Activated CD4-positive, alpha-beta T cell treated with anti-CD3 and anti-CD28 coated beads for 4 hours (primary cell): ENCODE results near the gene GGT1.
"Not testable (repeated sequence)": the region's sequence is repeated elsewhere in the genome, so short reads cannot be mapped to it uniquely, and the experiment has no call there.

Experiments
- DNase-seq, 2 donors: peaks; one replicate each; pipeline ENCODE4 v3.0.0-alpha.2; 2020

Gene GGT1

DNA sequence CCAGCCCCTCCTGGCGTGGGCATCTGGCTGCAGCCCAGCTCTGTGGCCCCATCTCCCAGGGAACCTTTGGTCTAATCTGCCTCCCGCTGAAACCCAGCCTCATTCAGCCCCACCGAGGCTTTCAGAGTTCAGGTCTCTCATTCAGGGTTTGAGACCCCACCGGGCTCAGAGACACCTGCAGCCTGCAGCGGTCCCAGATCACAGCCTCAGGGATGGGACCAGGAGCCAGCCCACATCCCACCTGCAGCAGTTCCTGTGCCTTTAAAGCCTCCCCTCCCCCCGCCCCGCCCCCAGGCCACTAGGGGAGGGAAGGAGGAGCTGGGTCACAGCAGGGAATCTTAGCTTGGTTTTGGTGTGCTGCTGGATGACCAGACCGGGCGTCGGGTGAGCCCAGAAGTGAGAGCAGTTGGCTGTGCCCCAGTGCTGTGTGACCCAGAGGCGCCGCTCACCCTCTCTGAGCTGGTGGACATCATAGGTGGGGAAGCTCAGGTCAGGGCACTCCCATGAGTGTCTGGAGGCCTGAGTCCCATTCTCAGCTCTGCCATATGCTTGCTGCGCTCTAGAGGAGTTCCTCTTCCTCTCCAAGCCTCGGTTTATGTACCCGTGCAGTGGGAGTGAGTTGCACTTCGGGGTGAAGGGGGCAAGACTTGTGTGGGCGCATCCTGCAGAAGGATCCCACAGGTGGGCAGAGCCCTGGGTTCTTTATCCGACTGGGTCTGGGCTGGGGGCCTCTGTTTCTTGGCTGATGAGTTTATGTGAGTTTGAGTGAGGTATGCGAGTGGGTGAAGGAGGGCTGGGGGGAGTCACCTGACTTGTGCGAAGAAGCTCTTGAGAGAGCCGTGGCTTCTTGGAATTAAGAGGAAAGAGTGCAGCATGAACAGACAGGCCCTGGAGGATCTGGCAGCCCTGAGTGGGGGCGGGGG is at the start of gene GGT1:
Gene GGT1 (plus strand): TSS at position 347 of the 923 bp plus-strand sequence. CDS start 7,889 bp downstream, outside the sequence.
- DNase-seq, result not testable (repeated sequence)

- peak in 1 of 2 donors; percentile 6 for DNase-seq
These were observed 49.2 kb upstream of the GGT1 start for GRCh38 chr22:24553597-24554312.

GRCh38 chr22:24554313-24555164 is 48.5 kb upstream of the GGT1 start, which contains the start of gene GUCD1:
Gene GUCD1 (minus strand): TSS chr22:24555138. CDS start chr22:24554991, 147 bp downstream.
- DNase-seq, result peak; percentile 24 to 28

GRCh38 chr22:24555165-24556039 is 47.6 kb upstream of the GGT1 start, which contains the start of gene SNRPD3:
Gene SNRPD3 (plus strand): TSS chr22:24555999. CDS start chr22:24557675, 1,676 bp downstream.
- DNase-seq, result peak; percentile 99 to 100

DNA sequence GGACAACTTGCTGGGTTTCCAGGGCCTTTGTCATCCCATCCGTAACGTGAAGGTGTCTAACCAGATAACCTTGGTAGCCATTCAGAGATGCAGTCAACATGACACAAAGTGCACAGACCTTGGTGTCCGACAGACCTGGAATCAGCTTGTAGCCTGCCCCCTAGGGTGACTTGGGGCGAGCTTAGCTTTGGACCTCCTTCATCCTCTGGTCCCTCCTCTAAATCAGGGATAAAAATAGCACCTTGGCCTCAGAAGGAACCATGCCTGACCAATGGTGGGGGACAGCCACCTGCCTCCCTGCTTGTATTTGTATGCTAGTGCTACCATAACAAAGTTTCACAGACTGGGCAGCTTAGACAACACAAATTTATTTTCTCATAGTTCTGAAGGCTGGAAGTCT is 43.5 kb upstream of the GGT1 start:
- DNase-seq, result no peak

- DNase-seq, result no peak
These were observed 39.7 kb upstream of the GGT1 start for GRCh38 chr22:24563246-24563645.

GRCh38 chr22:24564376-24565058 is 38.5 kb upstream of the GGT1 start:
- DNase-seq, result no peak

- DNase-seq, result no peak
These were observed 37.9 kb upstream of the GGT1 start for GRCh38 chr22:24565077-24565476.

DNA sequence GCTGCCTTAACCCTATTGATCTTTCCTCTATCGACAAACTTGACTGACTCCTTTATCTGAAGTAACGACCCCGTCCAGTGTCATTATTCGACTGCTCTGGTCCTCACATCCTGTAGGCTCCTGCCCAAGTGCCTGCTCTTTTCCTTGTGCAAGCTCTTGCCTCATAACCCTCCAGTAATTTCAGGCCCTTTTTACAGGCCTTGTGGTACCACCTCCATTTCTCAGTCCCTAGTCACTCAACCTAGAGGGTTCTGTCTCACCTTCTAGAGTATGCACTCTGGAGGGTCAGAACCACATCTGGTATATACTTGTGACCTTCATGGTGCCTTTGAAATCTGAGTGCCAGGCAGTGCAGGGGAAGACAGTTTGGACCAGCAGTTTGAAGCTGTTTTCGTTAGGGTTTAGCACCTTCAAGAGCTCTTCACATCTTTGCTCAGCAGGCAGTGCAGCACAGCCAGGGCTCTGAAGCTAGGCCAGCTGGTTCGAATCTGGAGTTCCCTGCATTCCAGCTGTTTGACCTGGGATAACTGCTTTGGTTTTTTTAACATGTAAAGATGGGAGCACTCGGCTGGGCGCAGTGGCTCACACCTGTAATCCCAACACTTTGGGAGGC is 36.0 kb upstream of the GGT1 start:
- DNase-seq, result no peak

DNA sequence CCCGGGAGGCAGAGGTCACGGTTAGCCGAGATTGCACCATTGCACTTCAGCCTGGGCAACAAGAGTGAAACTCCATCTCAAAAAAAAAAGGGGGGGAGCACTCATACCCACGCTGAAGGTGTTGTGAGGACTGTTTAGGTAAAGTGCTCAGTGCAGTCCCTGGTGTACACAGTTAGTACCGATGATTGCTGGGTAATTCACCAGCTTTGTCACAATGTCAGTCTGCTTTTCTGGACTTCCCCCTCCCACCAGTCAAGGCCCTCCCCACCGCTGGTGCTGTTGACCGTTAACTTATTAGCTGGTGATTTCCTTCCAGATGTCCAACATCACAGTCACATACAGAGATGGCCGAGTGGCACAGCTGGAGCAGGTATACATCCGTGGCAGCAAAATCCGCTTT is 35.3 kb upstream of the GGT1 start:
- no peak for DNase-seq

DNA sequence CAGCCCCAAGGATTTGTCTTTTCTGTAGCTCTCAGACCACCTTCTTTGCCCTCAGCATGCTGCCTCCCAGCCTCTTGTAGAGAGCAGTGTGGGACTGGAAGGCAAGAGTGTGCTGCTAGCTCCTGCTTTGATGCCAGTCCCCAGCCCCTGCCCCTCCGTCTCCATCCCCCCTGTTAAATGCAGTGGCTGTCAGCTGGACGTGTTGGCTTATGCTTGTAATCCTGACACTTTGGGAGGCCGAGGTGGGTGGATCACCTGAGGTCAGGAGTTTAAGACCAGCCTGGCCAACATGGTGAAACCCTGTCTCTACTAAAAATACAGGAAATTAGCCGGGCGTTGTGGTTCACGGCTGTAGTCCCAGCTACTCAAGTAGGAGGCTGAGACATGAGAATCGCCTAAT is 31.7 kb upstream of the GGT1 start:
- DNase-seq, result no peak

GRCh38 chr22:24576778-24577177 is 26.2 kb upstream of the GGT1 start:
- DNase-seq, result no peak

DNA sequence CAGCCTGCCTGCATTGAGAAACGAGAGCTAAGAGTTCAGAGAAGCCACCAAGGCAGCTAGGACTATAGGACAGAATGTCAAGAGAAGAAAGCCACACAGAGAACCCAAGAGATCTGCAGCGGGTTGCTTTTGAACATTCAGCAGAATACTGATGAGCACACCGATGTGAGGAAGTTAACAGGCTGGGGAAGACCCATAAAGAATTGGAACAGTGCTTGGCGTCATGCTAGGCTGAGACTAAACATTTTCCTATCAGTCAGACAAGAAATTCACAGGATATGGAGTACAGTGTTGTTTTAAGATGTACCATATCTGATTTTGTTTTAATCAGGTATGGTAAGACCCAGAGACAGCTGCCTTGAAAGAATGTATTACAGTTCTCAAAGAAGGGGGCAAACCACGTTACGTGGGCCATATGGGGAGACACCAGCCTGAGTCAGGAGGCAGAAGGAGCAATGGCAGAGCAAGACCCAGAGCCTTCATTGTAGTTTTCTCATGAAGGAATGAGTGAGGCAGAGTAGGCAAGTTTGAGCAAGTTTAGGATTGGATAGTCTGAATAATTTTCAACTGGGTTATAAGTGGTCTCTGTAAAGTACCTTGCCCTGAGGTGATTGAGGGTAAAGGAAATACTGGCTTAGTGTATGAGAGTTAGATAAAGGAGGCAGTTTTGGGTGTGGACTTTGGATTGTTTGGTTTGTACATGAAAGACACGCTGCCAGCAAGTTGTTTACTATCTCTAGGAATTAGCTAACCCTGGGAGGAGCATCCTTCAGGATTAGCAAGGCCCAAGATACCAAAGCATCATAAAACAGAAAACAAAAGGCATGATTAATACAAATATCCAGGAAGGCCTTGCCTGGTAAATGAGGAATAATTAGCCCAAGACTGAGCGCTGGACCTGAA is 24.4 kb upstream of the GGT1 start:
- no peak for DNase-seq

DNA sequence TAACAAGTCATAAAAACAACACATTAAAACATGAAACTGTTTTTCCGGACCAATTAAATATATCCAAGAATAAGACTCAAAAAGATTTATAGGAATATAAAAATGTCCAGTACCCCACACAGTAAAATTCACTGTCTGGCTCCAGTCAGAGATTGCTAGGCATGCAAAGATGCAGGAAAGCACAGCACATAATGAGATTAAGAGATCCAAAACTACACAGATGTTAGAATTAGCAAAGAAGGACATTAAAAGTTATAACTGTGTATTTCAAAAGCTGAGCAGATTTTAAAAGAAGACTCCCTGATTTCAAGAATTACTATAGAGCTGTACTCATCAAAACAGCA is 23.8 kb upstream of the GGT1 start:
- DNase-seq, result no peak

- DNase-seq, result no peak
These were observed 22.7 kb upstream of the GGT1 start for GRCh38 chr22:24580276-24580675.

DNA sequence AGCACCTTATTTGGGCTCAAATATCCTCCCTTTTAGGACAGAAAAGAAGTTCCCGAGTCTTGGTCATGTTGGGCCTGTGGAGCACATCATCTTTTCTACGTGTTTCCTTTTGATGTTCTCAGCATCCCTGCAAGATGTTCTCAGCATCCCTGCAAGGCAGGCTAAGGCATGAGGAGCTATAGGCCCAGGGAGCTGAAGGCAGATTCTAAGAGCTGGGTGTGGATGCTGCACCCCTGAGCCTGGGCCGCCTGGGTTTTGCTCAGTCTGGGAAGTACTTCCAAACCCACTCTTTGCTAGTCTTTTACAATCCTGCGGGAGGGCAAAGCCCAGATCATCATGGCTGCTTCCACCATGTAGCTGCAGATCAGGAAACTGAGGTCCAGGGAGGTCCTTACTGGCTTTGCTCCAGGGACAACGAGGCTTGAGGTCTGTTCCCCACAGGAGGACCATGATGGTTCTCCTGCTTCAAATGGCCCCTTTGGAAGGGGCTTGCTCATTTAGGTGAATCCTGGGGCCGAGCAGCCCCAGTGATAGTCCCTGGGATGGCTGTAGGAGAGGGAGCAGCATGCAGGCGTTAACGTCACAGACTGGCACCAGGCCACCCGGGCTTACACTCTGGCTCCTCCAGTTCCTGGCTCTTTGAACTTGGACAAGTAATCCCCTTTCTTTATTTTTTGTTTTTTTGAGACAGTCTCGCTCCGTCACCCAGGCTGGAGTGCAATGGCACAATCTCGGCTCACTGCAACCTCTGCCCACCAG is 20.8 kb upstream of the GGT1 start:
- DNase-seq, result no peak

GRCh38 chr22:24583221-24584165 is 19.5 kb upstream of the GGT1 start:
- DNase-seq, result no peak
